PC-3 (cell line): ENCODE measurements around the gene HOXC4.
"Not testable (repeated sequence)": the region's sequence is repeated elsewhere in the genome, so short reads cannot be mapped to it uniquely, and the experiment has no call there.

Source experiments
- EZH2phosphoT487 ChIP-seq: fragments of 300-600 bp; sonication (generic); IDR thresholded peaks from 2 replicates; pipeline ENCODE4 v1.6.1; 2018; ENCODE audit warnings: mild to moderate bottlenecking, antibody characterized with exemption, low read length, borderline replicate concordance
- TF ChIP-seq, protein P1 (sequence below): fragments of 300-600 bp; sonication (generic); conservative IDR thresholded peaks from 2 replicates; pipeline ENCODE4 v1.5.1; 2017; ENCODE audit warnings: antibody characterized with exemption, low read depth, mild to moderate bottlenecking, low read length

DNA sequence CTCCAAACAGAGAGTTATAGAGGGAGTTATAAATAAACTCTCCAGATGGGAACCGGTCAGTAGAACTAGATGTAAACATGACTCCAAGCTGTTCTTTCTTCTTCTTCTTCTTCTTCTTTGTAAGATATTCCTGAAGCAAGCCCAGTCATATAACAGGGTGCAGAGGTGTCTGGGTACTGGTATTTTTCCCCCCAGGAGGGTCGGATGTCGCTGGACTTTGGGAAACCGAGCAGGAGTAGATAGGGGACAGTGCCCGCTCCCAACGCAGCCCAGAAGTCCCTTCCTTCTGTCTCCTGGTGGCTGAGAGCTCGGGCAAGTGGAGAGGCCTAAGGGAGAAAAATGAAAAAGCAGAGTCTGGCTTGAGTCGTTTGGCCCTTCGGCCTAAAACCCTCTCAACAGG lies 25.5 kb downstream of the HOXC4 start:
- TF ChIP-seq, protein P1, sequence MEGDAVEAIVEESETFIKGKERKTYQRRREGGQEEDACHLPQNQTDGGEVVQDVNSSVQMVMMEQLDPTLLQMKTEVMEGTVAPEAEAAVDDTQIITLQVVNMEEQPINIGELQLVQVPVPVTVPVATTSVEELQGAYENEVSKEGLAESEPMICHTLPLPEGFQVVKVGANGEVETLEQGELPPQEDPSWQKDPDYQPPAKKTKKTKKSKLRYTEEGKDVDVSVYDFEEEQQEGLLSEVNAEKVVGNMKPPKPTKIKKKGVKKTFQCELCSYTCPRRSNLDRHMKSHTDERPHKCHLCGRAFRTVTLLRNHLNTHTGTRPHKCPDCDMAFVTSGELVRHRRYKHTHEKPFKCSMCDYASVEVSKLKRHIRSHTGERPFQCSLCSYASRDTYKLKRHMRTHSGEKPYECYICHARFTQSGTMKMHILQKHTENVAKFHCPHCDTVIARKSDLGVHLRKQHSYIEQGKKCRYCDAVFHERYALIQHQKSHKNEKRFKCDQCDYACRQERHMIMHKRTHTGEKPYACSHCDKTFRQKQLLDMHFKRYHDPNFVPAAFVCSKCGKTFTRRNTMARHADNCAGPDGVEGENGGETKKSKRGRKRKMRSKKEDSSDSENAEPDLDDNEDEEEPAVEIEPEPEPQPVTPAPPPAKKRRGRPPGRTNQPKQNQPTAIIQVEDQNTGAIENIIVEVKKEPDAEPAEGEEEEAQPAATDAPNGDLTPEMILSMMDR, result not testable (repeated sequence)
- TF ChIP-seq EZH2phosphoT487, result not testable (repeated sequence)
